Suprapubic skin (tissue), 4 donors: ENCODE results near the gene GTPBP10.

ENCODE experiments used
- EP300 ChIP-seq: sonication (generic); formaldehyde crosslinking; IDR thresholded peaks from one replicate; pipeline ENCODE4 v1.6.1; 2017; ENCODE audit warnings: antibody characterized with exemption
- POLR2AphosphoS5 ChIP-seq, 3 donors: sonication (generic); formaldehyde crosslinking; IDR thresholded peaks; one replicate each; pipeline ENCODE4 v1.6.1; 2017; ENCODE audit warnings: antibody characterized with exemption in 3 of 3
- TF ChIP-seq, protein P1 (sequence below), 2 donors: fragments of 200-600 bp in 1 of 2; fragments of 450-650 bp in 1 of 2; sonication (generic) in 1 of 2; IDR thresholded peaks; one replicate each; pipeline ENCODE4 v1.5.1; 2016 to 2019; ENCODE audit warnings: antibody characterized with exemption in 2 of 2, mild to moderate bottlenecking in 1 of 2, moderate library complexity in 1 of 2

- TF ChIP-seq, protein P1, sequence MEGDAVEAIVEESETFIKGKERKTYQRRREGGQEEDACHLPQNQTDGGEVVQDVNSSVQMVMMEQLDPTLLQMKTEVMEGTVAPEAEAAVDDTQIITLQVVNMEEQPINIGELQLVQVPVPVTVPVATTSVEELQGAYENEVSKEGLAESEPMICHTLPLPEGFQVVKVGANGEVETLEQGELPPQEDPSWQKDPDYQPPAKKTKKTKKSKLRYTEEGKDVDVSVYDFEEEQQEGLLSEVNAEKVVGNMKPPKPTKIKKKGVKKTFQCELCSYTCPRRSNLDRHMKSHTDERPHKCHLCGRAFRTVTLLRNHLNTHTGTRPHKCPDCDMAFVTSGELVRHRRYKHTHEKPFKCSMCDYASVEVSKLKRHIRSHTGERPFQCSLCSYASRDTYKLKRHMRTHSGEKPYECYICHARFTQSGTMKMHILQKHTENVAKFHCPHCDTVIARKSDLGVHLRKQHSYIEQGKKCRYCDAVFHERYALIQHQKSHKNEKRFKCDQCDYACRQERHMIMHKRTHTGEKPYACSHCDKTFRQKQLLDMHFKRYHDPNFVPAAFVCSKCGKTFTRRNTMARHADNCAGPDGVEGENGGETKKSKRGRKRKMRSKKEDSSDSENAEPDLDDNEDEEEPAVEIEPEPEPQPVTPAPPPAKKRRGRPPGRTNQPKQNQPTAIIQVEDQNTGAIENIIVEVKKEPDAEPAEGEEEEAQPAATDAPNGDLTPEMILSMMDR (IDR thresholded peaks at IDR 0.05), result no peak
- TF ChIP-seq POLR2AphosphoS5 (IDR thresholded peaks at IDR 0.05) (no peak), EP300 (no peak)
Measured at GRCh38 chr7:90384433-90384832, 37.9 kb downstream of the GTPBP10 start.
